HepG2 (cell line): ENCODE data around the gene PDXDC1.
"Not testable (repeated sequence)": the region's sequence is repeated elsewhere in the genome, so short reads cannot be mapped to it uniquely, and the experiment has no call there.

Experiments used
- CTCF ChIP-seq: sonication (generic); formaldehyde crosslinking; IDR thresholded peaks from 2 replicates; pipeline ENCODE4 v1.5.0; 2020; ENCODE audit warnings: mild to moderate bottlenecking, missing genetic modification reagents, moderate library complexity
- MXI1 ChIP-seq: IDR thresholded peaks from 3 replicates; pipeline ENCODE4 v1.6.1; 2012; ENCODE audit warnings: low read depth, low read length, inconsistent platforms, borderline replicate concordance
- POLR2A ChIP-seq, 2 experiments: IDR thresholded peaks; 2 replicates each; pipeline ENCODE4 v1.6.1; 2011; ENCODE audit warnings: low read depth in 2 of 2, low read length in 2 of 2, mild to moderate bottlenecking in 1 of 2, moderate library complexity in 1 of 2; ENCODE audit not compliant: insufficient read depth in 1 of 2
- TBL1XR1 ChIP-seq: fragments of 150-350 bp; IDR thresholded peaks from 2 replicates; pipeline ENCODE4 v1.6.1; 2014; ENCODE audit warnings: borderline replicate concordance, low read length; ENCODE audit not compliant: partially characterized antibody
- ZBED4 ChIP-seq: sonication (generic); formaldehyde crosslinking; IDR thresholded peaks from 2 replicates; pipeline ENCODE4 v1.4.0; 2020; ENCODE audit warnings: missing genetic modification reagents, borderline replicate concordance
- ZFAT ChIP-seq: sonication (generic); formaldehyde crosslinking; conservative IDR thresholded peaks from 2 replicates; pipeline ENCODE4 v1.8.1; 2023; ENCODE audit warnings: missing genetic modification reagents, inconsistent platforms
- ZSCAN20 ChIP-seq: sonication (generic); formaldehyde crosslinking; IDR thresholded peaks from 2 replicates; pipeline ENCODE4 v1.4.0; 2020; ENCODE audit warnings: missing genetic modification reagents, mild to moderate bottlenecking, borderline replicate concordance

- not testable (repeated sequence) for TF ChIP-seq CTCF (CRISPR knock-in tag); ZFAT; TBL1XR1; ZBED4 (CRISPR knock-in tag); ZSCAN20; POLR2A (IDR thresholded peaks at IDR 0.05; ENCODE audit: insufficient read depth in 1 of 2, low read depth in 2 of 2, low read length in 2 of 2); MXI1
Observed at GRCh38 chr16:15157644-15158043, 182.8 kb downstream of the PDXDC1 start.
